ENCODE data around the gene DNAH1. TPM values are rescaled to one million over a fixed set of nuclear protein-coding genes. Genes with fewer than 3 reads are reported as not detected.

DNAH1 gene
- total RNA-seq, 1 experiment from 2014 or later: 0.52 TPM

DNA sequence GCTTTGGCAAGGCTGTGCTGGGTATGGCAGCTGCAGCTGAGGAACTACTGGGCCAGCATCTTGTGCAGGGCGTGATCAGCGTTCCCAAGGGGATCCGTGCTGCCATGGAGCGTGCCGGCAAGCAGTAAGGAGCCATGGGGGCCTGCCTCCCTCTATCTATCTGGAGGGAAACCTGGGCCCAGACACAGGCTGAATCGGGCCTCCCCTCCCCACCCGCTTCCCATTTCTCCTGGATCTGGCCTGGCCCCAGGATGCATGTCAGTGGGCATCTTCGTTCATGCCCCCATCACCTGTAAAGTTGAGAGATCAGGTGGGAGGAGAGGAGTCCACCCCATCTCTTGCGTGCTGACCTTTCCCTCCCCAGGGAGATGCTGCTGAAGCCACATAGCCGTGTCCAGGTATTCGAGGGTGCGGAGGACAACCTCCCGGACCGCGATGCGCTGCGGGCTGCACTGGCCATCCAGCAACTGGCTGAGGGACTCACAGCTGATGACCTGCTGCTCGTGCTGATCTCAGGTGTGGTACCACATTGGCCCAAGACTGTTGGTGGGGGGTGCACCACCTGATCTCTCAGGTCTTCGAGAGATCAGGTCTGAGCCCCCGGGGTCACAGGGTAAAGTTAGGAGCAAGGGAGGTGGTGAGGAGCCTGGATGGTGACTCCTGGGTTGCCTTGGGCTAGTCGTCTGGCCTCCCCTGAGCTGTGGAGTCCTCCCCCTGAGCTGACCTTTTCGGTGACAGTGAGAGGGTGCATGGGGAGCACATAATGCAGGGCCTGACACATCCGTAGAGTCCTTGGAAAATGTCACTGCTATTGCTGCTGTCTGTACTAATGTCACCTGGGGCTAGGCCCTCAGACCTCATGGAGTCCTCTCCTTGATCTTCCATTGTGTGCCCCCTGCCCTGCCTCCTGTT is 25.3 kb upstream of the DNAH1 start:
- DNase-seq (ENCODE audit: low read depth): no peak

DNA sequence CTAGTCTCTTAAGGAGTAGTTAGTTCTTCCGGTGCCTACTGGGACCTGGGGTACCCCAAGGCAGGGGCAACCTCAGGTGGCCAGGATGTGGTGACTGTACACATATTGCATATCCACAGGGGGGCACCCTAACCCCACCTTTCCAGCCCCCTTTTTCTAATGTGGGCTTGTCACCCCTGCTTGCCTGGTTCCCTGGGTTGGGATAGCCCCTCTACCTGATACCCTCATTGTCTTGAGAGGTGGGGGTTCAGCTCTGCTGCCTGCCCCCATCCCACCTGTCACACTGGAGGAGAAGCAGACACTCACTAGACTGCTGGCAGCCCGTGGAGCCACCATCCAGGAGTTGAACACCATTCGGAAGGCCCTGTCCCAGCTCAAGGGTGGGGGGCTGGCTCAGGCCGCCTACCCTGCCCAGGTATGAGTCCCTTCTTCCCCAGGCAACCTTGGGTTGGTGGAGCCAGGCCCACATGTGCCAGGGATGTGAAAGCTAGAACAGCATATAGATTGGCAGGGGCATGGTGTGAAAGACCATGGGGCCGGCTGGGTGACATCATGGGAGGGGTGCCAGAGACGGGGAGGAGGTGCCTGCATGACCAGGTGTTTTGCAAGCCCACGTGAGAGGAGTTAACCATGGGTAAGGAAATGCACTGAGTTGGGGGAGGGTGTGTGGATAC is 24.5 kb upstream of the DNAH1 start:
- no peak for DNase-seq (ENCODE audit: low read depth)

DNA sequence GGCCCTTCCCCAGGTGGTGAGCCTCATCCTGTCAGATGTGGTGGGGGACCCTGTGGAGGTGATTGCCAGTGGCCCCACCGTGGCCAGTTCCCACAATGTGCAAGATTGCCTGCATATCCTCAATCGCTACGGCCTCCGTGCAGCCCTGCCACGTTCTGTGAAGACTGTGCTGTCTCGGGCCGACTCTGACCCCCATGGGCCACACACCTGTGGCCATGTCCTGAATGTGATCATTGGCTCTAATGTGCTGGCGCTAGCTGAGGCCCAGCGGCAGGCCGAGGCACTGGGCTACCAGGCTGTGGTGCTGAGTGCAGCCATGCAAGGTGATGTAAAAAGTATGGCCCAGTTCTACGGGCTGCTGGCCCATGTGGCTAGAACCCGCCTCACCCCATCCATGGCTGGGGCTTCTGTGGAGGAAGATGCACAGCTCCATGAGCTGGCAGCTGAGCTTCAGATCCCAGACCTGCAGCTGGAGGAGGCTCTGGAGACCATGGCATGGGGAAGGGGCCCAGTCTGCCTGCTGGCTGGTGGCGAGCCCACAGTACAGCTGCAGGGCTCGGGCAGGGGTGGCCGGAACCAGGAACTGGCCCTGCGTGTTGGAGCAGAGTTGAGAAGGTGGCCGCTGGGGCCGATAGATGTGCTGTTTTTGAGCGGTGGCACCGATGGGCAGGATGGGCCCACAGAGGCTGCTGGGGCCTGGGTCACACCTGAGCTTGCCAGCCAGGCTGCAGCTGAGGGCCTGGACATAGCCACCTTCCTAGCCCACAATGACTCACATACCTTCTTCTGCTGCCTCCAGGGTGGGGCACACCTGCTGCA is 23.7 kb upstream of the DNAH1 start:
- DNase-seq (ENCODE audit: low read depth): no peak

DNA sequence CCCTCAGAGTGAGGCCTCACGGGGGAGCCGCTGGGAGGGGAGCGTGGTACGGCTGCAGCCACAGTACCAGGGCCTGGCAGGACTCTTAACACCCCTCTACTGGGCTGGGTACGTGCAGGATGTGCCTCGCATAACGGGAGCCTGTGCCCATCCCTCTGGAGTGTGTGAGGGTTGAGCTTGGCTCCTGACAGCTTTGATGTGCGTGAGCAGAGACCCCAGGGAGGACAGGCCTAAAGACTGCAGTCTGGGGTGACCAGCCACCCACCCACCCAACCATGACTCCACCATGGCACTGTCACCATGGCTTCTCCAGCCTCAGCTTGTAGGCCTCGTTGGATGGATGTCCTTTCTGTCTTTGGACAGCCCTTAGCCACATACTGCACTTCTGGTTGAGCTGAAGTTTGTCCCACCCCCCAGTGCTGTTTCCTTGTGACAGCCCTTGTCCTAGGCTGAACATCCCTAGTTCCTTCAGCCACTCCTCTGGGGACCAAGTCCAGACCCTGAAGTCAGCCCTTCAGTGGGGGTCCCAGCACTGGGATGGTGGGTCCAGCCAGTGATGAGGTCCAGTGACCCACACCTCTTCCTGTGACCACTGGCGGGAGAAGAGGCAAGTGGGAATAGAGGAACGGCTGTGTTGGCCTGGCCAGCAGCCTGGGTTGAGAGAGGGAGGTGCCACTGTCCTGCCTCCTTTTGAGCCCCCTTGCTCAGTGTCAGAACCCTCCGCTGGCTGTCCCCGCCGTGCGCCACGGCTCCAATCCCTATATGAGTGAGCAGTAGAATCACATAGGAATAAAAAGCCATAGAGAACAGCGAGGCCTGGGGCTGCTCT is 22.4 kb upstream of the DNAH1 start:
- DNase-seq (ENCODE audit: low read depth): no peak

DNA sequence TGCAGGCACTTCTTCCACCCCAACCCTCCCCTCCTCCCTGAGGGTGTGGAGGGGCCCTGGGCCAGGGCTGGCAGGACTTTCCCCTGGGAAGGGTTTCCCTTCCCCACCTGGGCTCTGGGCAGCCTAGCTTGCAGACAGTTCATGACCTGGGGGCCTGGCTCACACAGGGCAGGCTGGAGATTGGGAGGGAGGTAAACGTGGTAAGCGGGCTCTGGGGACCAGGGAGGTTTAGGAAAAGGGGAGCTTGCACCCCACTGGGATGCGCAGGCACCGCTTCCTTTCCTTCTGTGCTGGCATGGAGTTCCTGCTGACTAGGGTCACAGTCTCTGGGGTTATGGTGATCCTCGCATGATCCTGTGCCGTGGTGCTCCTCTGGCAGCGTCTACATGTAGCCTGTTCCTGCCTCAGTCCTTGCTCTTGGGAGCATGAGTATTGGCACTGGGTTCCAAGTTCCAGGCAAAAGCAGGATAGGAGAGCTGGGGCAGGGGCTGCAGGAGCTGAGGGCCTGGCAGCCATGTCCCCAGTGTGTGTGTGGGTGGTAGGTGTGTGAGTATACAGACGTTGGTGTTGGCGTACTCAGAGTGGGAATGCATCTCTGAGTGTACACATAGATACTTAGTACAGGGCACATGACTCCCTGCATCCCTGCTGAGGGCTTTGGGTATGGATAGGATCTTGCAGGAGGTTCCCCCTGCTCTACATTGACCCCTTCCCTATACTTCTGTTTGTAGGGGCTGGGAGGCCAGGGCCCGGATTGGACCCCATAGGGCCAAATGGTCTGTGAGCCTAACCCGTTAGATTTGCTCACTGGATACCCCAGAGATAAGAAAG is 21.6 kb upstream of the DNAH1 start:
- no peak for DNase-seq (ENCODE audit: low read depth)

DNA sequence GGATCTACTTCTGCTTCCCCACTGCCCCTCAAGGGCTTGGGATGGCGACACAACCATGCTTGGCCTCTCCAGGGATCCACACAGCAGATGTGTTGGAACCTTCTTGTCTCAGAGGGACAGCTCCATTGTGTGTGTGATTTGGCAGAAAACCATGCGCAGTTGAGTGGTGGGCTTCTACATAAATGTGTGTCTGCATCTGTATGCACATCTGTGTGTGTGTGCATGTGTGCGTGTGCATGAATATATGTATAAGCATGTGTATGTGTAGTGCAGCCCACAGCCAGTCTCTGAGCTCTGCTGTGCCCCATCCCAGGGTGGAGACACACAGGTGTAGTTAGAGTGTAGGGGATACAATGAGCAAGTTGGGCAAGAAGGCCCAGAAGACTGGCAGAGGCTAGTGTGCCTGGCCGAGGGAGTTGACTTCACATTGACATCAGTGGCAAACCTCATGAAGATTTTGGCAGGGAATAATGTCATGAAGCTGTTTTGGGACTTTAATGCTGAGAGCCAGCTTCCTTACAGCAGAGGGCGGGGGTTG is 20.4 kb upstream of the DNAH1 start:
- no peak for DNase-seq (ENCODE audit: low read depth)

DNA sequence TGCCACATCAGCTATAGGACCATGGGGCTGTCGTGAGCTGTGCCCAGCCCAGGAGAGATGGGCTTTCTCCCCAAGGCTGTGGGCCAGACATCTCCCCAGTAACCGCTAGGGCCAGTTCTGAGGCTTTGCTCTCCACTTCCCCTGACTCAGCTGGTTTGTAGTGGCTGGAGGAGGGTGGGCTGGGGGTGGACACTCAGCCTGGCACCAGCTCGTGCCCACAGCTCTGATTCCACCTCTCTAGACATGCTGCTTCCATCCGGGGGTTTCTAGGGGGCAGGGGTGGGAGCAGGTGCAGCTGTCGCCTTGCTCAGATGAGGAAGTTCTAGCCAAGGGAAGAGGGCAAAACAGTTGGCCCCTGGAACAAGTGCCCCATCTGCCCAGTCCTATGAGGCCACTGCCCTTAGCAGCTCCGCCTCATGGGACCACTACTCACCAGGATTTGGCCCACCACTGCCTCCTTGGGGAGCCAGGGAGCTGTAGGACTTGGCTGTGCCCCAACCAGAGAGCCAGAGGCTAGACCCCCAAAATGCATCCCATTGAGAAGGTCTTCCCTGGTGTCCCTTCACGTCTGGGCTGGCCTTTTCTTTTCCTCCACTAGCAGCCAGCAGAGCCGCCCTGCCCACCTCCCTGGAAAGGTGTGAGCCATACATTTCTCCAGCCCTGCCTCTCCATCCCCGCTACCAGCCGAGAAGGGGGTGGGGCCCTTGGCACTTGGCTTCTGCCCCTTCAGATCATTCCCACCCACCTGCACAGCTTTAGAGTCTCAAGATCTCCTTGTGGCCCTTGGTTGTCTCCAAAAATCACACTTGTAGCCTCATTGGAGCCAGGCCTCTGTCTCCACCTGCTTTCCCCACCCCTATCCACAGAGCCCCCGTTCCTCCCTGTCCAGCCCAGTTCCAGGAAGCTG is 18.6 kb upstream of the DNAH1 start:
- no peak for DNase-seq (ENCODE audit: low read depth)

DNA sequence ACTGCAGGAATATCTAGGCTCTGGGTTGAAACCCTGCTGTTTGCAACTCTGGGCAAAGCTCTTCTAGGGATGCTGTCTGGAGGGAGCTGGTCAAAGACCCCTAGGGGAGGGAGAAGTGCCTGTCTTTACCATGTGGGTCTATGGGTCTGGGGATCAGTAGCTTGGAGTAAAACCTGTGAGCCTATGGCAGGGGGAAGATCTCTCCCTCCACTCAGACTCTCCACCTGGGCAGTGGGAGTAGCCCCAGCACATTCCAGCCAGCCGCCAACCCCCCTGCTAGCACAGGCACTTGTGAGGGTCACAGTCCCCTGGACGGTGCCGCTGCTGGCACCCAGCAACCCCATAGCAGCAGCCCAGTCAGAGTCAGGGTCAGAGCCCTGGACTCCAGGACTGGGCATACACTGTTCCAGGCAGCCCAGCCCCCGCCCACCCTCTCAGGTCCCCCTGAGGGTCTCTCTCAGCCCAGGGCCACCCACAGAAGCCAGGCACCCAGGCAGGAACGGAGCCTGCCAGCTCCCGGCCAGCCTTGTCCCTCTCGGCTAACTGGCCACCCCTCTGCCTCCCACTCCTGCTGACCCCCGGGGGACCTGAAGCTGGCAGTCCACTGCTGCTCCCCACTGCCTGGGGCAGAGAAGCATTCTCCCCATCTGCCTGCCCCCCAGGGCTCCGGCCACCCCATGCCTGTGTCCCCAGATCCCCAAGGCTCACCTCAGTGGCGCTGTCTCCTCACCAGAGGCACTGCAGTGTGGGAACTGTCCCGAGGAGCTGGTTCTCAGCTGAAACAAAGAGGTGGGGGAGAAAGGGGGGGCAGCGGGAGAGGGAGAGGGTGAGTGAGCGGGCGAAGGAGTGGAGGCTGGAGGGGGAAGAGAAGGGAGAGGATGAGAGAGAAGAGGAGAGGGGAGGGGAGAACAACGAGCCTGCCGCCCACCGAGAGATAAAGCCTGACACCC is 17.7 kb upstream of the DNAH1 start:
- no peak for DNase-seq (ENCODE audit: low read depth)

DNA sequence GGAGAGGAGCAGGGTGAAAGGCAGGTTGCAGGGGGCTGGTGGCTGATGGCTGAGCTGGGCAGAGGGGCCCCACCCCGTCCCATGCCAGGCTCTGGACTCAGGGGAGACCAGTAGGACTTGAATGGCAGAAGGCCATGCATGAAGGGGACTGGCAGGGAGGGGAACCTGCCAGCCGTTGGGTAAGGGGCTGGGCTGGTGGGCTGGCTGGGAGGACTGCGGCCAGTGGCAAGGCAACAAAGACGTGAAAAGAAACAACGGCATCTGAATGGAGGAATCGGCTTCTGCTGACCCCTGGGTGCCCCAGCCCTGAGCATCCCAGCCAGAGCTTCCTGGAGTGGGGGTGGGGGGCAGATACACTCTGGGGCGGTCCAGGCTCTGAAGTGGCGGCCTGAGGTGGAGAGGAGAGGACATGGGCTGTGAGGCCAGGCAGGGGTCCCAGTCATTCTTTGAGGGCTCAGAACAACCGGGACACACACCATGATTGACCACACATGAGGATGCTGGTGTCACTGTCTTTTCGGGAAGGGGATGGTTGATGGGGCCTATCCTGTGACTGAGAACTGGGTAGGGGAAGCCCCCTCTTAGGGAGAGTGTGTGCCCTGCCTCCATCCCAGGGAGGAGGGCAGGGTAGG is 16.8 kb upstream of the DNAH1 start:
- DNase-seq (ENCODE audit: low read depth): no peak

DNA sequence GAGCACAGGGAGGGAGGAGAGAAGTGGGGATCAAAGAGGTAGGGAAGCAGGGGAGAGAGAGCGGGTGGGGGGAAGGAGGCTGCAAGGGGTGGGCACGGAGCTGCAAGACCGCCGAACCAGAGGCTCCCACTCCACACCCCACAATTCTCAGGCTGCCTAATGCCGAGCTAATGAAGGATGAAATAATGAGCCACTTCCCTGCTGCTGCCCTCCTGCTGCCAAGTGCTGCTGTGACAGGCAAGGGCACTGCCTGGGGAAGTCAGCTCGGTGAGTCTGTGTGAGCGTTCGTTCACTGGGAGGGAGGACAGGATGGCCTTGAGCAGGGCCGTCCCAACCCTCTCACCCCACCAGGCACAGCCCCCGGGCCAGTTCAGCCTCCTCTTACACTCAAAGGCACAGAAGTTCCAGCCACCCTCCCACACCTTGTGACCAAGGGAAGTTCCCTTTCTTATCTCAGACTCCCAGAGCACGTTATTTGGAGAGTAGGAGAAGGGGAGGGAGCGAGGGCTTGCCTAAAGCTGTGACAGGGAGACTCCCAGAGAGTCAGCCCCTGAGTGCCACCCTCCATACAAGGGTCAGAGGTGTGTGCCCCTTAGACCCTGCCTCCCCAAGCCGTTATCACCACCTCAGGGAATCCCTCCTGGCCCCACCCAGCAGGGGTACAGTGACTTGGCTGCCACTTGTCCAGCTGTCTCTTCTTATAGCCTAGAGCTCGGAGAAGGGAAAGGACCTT is 16.1 kb upstream of the DNAH1 start:
- peak; percentile 43 for DNase-seq (ENCODE audit: low read depth)

DNA sequence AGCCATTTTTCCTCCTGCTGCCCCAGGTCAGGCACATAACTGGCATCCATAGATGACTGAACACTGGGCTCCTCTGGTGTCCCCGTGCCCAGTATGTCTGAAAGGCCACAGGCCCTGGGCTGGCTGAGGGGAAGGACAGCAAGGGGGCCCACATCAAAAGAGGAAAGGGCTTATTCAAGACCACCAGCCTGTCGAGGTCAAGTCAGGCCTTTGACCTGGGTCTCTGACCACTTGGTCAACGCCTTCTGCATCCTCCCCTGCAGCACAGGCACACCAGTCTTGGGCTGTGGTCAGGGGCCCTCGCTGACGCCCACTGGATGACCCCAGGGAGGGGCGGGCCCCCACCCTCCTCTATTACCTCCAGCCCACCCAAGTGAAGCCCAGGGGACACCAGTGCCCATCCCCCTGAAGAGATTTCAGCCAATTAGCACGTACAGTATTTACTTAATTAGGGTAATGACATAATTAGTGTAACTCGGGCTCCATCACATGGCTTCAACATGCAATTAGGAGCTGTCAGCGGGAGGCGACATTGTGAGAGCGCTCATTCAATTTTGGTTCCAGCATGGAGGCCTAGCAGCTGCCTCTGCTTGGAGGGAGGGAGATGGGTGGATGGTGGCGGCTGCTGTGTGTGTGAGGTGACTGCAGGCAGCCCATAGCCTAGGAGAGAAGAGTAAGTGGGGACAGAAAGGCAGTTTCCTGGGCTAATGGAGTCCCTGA is 13.5 kb upstream of the DNAH1 start:
- DNase-seq (ENCODE audit: low read depth): no peak

DNA sequence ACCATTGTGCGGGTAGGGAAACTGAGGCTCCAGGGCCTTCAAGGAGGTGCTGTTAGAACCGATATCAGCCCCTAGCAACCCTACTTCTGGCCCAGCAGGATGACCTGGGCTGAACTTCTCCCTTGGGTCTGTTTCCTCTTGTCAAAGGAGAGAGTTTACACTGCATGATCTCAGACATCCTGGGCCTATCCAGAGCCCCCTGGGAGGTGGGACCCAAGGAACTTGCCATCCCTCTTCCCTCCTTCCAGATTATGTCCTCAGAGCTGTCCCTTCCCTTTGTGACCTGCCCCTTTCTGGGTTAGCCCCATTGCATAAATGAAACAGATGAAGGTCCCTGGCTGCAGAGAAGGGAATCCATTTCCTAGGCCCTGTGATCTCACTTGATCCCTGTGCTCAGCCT is 12.3 kb upstream of the DNAH1 start:
- no peak for DNase-seq (ENCODE audit: low read depth)

DNA sequence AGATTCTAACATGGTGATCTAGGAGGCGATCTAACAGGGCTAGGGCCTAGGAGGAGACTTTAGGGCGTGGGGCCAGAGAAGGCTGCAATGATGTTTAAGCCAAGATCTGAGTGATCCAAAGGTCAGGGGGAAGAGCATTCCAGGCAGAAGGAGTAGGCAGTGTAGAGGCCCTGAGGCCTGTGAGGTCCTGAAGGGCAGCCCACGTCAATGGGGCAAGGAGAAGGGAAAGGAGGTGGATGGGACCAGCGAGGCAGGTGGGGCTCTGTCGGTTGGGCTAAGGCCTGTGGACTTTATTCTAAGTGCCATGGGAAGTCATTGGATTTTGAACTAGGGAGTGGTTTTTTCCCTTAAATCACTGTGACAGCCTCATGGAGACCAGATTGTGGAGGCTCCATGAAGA is 10.2 kb upstream of the DNAH1 start:
- DNase-seq (ENCODE audit: low read depth): no peak

DNA sequence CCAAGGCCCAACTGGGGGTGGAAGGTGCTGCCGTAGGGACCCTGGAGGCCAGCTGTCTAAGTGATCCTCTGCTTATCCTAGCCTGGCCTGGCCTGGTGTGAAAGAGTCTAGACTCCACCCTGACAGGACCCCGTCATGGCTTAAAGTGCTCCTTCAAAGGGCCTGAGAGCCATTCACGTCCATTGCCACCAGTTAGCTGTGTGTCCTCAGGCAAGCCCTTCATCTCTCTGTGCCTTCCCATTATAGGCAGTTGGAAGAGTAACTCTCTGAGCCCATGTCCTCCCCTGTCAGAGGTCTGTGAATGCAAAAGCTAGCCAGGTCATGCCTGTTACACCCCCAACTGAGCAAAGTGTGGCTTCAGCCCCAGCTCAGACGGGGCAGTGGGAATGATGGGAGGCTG is 9.1 kb upstream of the DNAH1 start:
- DNase-seq (ENCODE audit: low read depth): no peak

DNA sequence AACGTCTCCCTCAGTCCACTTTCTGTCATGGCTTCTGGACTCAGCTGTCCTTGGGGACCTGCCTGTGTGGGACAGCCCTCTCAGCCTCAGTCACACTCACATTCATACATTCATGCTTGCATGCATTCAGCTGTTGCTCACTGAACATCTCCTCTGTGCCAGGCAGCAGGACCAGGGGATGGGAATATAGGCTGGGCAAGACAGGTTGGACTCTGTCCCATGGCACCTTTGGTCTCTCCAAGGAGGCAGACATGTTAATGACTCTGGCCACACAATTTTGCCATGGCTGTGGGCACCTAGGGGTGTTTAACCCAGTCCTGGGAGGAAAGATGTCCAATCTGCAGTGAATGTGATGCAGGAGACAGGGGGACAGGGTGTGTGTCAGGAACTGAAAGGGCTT is 7.8 kb upstream of the DNAH1 start:
- no peak for DNase-seq (ENCODE audit: low read depth)

DNA sequence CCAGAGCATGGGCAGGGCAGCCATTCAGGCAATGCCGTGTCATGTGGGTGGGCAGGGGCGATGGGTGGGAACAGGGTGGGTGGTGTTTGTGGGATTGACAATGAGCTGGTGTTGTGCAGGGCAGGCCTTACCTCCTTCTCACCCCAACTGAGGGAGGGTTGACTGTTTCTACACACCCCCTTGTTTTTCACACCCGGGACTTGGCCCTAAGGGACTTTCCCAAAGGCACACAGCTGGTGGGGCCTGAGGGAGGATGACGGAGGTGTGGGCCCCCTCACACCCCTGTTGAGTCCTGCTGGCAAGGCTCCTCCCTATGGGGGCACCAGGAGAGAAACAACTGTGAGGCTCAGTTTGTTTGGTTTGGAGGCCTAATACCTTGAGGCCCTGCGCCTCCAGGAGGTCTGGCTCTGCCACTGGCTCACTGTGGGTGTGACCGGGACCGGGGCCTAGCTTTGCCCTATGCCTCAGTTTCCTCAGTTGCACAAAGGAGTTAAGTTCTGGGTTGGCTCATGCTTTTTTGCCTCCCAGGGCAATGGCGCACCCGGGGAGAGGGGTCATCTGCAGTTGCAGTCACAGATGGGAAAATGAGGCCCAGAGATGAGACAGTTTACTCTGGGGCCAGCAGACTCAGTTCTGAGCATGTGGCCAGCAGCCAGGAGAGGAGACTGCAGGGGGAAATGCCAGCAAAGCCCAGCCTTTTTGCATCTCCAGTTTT is 5.1 kb upstream of the DNAH1 start:
- DNase-seq (ENCODE audit: low read depth): no peak

Measured in M059J (cell line).